Activated T-cell treated with anti-CD3 and anti-CD28 coated beads for 1 hour (primary cell): Measurements from ENCODE around the gene LBX2.

Experiments used
- DNase-seq: peaks from one replicate; pipeline ENCODE4 v3.0.0-alpha.2; 2020; ENCODE audit warnings: low read depth

Gene LBX2

DNA sequence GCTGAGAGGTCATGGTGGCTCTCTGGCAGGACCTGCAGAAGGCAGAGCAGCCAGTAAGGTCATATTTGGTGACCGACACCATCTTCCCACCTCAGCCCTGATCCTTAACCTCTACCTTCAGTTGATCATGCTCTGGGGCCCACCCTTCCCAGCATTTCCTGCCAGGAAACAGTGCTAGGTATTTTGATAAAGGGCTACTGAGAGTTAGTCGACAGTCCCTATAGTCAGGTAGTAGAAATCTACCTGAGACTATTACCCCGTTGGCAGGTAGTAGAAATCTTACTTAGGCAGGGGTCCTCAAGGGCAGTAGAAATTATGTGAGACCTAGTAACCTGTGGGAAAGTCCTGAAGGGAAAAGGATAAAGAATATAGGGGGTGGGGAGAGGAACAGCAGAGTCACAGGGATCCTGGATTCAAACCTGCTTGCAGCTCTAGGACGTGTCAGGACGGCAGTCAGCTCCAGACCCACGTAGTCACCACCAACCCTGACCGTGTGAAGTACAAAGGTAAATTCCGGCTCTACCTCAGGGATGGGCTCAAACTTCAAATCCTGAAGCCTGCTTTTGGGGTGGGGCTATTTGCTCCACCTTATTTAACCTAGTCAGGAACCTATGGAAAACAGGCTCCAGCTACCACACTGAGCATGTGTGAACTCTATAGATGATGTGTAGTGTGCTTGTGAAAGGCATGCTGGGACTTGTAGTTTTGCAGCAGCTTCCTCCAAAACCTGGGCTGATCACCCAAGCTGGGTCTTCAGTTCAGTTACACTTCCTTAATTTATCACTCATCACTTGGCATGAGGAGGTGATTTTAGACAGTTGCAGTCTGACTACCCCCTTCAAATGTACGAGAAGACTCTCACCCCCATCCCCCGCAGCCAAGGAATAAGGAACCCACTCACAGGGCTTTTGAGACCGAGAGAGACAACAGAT lies 26.6 kb upstream of the LBX2 start, which contains the start of gene DQX1:
DQX1 (minus strand) TSS at position 515 of the 932 bp plus-strand sequence; CDS start at position 13, 502 bp downstream.
- no peak for DNase-seq

DNA sequence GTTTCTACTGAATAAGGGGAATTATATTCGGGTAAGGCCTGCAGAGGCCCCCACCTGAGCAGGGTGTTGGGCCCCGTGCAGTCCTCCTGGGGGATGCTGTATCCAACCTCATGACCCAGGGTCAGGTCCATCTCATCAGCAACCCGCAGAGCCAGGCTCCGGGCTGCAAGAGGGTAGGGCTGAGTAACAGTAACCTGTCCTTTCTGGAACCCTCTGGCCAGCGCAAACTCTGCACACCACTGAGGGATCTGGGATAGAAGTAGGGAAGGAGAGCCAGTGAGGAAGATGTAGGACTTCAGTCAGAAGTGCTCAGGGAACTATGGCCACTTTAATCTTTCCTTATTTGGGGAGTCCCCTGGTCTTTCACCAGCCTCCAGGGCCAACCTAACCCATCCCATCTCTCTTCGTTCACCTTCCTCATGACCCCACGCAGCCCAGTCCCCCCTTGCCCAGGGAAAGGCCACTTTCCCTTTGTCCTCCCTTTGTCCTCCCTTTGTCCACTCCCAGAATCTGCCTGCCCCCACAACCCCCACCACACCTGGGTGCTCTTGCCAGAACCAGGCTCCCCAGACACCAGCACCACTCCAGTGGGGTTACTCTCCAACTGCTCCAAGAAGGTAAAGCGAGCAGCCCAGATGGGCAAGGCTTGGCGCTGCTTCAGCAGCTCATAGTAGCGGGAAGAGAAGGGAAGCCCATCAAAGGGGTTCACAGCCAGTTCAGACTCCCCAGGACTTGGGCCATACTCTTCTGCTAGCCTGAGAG lies 25.7 kb upstream of the LBX2 start:
- no peak for DNase-seq

DNA sequence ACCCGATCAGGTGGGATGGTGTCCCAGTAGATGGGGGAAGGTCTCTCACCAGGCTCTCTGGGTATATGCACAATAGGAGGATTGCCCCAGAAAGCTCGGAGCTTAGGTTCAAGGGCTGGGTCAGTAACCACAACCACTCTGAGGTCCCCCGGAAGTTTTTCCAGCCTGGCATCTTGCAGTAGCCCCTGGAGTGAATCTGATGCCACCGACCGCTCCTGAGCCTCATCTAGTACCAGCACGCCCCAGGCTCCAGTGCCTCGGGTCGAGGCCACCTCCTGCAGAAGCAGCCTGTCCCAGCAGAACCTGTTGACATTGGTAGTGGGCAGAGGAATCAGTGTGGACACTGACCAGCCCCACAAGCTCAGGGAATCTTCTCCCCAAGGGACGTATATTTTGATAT lies 24.6 kb upstream of the LBX2 start:
- no peak for DNase-seq

DNA sequence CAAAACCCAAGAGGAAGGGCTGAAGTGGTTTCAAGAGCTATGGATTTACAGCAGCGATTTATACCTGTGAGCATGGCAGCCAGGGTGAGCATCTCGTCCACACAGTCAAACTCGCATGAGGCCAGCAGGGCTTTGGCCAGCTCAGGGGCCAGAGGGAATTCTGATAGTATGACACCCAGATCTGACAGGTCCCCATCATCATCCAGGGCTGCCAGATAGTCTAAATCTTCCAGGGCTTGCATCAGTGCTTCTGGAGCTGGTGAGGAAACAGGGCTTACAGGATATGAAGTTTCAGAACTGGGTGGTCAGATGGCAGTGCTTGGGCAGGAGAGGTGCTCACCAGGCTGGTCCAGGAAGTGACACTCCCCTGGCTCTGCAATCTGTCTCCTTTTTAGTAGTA lies 23.1 kb upstream of the LBX2 start:
- no peak for DNase-seq

DNA sequence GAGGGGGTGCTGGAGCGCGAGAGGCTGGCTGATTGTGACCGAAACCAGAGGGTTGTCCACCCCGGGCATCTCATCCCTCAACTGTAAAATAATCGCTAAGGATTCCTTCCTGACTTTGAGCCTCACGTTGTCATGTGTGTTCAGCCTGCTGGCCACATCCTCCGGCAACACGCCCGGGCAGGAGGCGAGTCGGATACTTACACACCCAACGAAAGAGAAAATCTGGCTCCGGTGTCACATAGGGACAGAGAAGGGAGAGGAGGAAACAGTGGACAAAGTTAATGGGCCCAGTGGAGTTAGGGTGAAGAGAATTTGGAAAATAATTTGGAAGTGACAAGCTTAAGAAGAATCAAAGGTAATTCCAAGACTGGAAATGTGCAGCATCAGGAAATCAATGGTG lies 17.2 kb upstream of the LBX2 start:
- DNase-seq, result no peak

DNA sequence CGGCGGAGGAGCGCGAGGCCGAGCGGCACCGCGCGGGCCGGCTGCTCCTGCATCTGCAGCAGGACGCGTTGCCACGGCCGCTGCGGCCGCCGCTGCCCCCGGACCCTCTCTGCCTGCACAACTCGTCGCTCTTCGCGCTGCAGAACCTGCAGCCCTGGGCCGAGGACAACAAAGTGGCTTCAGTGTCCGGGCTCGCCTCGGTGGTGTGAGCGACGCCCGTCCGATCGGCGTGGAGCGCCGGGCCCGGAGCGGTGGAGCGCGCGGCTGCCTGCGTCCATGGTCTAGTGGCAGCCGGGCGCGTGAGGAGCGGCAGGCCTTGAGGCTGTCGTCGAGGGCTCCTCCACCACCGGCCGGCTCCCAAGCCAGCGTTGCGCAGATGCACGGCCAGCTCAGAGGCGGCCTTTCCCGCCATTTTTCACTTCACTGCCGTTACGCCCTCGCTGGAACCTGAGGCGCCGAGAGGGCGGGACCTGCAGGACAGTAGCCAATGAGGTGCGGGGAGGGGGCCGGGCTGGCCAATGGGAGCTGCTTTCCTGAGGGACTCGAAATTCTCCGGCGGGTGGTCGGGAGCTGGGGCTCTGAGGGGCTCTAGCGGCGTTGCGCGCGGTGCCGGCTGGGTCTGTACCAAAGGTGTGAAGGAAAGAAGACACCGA lies 16.7 kb upstream of the LBX2 start:
- DNase-seq, result peak; percentile 67

DNA sequence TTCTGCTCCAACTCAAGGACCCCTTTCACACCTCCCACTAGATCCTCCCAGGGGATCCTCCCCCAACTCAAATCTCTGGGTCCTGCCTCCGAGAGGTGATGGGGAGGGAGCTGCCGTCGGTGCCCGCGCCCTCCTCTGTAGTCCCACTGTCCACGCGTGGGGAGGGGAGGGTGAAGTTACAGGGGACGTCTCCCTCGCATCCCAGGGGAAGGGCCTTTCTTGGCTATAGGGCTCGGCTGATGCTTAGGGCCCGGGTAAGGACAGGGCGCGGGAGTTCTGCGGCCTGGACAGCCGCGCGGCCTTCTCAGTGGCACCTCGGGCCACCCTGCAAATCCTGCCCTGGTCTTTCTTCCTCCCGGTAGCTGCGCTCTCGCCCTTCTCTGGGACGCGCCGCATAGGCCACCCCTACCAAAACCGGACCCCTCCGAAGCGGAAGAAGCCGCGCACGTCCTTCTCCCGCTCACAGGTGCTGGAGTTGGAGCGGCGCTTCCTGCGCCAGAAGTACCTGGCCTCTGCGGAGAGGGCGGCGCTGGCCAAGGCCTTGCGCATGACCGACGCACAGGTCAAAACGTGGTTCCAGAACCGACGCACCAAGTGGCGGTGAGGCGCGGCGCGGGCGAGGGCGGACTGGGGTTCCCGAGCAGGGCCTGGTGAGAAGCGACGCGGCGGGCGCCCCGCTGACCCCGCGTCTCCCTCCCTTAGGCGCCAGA lies 16.0 kb upstream of the LBX2 start:
- DNase-seq, result no peak

DNA sequence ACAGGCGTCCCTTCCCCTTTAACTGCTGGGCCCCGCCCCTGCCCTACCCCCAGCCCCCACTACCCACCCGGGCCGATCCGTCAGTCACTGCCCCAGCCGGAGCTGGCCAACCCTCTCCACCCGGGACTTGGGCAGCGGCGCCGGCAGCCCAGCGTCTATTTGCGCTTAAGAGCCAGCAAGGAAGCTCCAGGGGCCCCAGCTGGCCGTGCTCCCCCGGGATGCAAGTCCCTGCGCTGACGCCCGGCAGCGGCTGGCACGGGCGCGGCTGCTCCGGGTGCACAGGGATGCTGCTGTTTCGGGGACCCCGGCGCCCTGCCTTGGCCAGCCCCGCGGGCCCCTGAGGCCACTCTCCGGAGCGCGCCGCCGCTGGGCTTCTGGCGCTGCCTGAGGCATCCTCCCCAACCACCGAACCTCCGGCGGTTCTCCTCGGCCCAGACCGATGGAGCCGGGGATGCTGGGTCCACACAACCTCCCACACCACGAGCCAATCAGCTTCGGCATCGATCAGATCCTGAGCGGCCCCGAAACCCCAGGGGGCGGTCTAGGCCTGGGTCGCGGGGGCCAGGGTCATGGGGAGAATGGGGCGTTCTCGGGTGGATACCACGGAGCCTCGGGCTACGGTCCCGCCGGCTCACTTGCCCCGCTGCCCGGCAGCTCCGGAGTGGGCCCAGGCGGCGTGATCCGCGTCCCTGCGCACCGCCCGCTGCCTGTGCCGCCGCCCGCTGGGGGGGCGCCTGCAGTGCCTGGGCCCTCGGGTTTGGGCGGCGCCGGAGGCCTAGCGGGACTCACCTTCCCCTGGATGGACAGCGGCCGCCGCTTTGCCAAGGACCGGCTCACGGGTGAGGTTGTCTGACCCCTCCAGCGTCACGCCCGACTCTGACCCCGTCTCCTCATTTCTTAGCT lies 15.2 kb upstream of the LBX2 start, which contains the start of gene TLX2:
TLX2 (plus strand) TSS at position 83 of the 903 bp plus-strand sequence; CDS start at position 440, 357 bp downstream.
- DNase-seq, result no peak

DNA sequence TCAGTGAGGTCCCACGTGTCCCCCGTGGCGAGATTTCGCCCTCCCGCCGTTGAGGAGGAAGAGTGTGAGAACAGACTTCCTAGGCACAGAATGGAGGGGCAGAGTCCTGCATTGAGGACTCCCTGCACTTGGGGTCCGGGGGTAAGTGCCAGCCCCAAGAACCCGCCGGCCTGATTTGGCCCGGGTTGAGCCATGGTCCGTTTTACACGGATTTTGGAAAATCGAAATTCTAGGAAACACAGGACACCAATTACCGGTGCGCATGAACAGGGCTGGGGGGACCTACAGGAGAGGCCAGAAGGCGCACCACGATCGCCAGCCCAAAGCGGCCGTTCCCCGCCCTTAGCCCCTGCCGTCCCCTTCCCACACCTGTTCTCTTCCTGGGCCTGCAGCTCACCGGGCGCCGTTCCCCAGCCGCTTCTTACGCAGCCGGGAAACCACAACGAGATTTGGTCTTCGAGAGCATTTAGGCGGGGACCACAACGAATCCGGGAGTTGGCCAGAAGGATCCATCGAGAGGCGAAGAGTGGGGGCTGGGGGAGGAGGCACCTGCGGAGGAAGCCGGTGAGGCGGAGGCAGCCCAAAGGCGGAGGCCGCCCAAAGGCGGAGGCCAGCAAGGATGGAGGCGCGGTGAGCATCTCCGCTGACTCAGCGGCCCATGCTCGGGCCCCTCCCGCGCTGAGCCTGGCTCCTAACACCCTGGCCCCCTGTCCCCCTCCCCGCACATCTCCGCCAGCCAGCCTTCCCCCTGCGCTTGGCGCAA lies 14.4 kb upstream of the LBX2 start:
- no peak for DNase-seq

DNA sequence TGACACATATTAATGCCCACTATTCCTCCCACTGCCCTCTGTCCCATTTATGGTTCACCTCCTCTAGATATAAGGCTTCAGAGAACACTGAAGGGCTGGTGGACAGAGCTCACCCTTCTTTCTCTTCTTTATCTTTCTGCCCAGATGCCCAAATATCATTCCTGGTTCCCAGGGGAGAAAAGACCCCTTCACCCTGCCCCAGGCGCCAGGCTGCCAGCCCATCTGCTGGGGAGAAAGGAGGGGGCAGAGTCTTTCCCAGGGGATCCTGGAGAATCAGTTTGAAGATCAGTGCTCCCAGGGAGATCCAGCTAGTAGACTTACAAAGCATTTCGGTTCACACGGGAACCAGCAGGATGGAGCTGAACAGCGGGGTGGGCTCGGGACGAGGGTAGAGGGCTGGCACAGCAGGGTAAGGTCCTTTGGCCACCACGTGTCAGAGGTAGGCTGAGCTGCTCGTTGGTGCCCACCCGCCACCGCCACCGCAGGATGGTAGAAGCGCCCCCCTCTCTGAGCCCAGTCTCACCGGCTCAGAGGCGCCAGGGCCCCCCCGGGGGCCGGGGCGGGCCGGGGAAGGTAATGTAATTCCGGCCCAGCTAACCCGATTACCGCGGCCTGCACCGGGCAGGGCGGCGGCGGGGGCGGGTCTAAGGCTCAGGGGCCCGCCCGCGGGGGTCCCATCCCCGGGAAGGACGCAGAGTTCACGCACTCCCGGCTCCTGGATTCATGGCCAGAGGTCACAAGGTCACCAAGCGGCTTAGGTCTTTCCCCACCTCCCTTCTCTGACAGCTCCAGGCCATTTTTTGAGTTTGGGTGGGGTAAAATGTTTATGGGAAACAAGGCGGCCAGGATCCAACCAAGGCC lies 13.6 kb upstream of the LBX2 start:
- no peak for DNase-seq

DNA sequence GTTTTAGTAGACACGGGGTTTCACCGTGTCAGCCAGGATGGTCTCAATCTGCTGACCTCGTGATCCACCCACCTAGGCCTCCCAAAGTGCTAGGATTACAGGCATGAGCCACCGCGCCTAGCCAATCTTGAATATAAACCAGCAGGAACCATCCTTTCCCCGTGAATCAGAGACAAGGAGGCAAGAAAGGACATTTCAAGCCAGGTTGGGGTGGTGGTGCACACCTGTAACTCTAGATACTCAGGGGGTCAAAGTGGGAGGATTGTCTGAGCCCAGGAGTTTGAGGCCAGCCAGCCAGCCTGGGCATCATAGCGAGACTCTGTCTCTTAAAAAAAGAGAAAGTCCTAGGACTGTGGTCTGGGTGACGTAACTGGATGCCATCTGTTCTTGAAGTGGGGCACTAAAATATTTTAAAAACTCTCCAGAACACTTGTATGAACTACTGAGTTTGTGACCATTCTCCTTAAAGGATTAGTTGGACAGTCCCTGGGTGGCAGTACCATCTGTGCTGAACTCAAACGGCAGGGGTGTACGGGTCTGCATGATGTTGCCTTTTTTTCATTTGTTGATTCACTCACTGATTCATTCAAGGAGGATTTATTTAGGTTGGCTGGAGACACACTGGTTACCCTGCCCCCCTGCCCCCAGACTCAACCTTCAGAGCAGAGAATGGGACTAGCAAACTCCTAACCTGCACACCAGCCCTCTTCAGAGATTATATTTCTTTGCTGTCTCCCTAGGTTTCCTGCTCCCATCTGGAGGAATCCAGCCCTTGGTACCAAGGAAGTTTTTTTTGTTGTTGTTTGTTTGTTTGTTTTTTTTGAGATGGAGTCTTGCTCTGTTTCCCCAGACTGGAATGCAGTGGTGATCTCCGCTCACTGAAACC lies 11.9 kb upstream of the LBX2 start:
- no peak for DNase-seq

DNA sequence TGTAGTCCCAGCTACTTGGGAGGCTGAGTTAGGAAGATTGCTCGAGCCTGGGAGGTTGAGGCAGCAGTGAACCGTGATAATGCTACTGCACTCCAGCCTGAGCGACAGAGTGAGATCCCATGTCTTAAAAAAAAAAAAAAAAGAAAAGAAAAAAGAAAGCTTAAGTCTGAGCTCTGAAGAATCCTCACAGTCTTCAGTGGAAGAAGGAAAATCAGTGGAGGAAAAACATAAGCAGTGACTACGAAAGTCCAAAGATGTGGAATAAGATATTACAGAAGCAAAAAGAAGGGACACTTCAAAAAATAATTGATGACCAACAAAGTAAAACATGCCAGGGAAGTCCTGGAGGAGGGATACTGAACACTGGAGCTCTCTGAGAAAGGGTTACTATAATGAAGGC lies 10.9 kb upstream of the LBX2 start:
- DNase-seq, result no peak

DNA sequence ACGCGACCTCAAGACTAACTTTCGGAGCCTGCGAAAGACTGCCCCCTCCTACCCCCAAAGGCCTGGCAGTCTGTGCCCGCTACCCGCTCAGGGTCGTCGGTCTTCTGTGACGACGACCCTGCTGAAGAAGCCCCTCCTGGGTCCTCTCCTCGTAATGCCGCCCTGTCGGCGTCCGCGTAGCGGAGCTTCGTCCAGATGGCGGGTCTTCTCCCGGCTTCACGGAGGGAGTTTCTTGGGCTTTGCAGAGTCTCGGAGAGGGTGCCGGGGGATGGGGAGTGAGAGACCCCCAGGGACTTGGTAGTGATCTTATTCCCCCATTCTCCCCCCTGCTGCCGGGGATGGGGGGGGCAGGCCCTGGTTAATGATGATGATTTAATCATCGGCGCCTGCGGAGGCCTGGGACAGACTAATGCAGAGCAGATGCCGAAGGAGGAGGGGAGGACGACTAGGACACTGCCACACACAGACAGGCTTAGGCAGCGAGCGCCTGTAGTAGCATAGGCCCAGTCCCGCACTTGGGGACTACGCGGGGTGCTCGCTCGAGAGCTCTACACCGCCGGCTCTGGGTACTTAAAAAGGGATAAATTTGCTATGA lies 8.6 kb upstream of the LBX2 start:
- DNase-seq, result no peak

DNA sequence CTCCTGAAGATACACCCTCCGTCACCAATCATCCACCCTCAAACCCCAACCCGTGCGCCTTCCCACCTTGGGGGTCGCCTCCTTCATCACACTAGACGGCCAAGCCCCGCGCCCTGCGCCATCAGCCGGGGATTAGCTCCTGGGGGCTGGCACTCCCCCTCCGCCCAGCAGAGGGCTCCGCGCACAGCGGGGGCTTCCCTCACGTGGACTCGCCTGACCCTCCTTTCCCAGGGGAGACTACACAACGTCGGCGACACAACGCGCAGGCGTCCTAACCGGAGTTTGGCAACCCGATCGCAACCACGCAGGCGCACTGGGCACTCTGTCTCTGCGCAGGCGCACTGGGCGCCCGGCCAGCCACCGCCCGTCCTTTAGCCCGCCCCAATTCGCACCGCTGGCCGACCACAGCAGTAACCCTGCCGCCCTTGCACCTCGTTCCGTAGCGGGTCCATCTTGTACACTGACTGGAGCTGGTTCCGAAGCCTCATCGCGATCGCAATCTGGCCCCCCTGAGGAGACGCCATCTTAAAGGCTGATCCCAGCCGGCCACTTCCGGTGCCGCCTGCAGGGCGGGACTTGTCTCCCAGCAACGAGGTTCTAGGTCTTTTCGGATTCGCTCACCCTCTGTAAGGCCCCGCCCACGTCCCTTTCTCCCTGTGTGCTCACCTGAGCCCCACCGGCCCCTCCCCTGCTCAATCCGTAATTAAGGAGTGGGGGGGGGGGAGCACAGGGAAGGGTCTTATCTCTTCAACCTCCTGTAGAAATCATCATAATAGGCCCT lies 7.9 kb upstream of the LBX2 start, which contains the start of gene PCGF1:
PCGF1 (minus strand) TSS at position 551 of the 781 bp plus-strand sequence; CDS start at position 524, 27 bp downstream.
- DNase-seq, result peak; percentile 98

DNA sequence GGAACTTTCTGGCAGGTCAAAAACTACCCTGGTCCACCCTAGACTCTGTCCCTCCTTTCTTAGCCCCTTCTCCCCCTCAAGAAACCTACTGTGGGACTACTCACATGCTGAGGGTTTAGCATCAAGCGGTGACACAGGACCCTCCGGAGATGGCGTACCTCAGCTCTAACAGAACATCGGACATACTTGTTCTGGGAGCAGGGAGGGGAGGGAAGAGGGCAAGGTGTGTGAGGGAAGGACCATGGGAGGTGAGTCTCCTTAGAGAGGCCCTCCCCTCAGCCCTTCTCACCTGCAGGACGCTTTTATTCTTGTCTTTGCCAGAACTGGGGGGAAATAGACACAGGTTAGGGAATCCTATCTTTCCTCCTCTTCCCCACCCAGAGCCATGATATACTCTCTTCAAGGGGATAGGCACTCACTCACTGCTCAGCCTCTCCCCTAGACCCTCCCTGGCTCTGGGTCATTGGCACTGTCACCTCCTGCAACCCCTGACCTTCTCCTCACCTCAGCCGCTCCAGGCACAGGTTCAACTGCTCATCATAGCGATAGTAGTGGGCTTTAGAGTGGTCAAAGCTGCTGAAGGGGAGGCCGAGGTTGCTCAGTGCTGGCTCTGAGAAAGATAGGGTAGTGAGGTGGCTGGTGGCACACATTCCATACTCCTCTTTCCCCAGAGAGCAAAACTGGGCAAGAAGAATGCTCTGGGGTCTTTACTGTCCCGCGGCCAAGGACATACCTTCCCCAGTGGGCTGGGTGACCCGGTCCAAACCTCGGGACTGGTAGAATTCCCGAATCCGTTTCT lies 6.2 kb upstream of the LBX2 start:
- DNase-seq, result no peak

DNA sequence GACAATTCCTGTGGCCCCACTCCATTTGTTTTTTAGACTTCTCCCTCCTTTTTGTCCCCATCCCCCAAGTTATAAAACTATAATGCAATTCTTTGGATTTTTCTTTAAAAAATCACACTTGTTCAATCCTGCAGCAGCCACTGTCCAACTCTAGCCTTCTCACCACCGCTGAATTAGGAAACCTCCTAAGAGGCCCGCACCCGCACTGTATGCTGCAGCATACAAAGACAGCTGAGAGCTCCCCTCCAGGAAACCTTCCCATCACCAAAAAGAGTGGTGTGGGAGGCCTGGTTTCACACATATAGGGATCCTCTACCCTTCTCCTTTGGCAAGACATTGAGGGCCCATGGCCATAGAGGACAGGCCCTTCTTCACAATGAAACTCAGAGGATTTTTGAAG lies 5.2 kb upstream of the LBX2 start:
- DNase-seq, result no peak
